ENCODE results near the gene VPS37B. TPM values are rescaled to one million over a fixed set of nuclear protein-coding genes. Genes with fewer than 3 reads are reported as not detected.

The VPS37B gene
- total RNA-seq, 2 donors from 2014 or later = 22.7 to 24.1 TPM

DNA sequence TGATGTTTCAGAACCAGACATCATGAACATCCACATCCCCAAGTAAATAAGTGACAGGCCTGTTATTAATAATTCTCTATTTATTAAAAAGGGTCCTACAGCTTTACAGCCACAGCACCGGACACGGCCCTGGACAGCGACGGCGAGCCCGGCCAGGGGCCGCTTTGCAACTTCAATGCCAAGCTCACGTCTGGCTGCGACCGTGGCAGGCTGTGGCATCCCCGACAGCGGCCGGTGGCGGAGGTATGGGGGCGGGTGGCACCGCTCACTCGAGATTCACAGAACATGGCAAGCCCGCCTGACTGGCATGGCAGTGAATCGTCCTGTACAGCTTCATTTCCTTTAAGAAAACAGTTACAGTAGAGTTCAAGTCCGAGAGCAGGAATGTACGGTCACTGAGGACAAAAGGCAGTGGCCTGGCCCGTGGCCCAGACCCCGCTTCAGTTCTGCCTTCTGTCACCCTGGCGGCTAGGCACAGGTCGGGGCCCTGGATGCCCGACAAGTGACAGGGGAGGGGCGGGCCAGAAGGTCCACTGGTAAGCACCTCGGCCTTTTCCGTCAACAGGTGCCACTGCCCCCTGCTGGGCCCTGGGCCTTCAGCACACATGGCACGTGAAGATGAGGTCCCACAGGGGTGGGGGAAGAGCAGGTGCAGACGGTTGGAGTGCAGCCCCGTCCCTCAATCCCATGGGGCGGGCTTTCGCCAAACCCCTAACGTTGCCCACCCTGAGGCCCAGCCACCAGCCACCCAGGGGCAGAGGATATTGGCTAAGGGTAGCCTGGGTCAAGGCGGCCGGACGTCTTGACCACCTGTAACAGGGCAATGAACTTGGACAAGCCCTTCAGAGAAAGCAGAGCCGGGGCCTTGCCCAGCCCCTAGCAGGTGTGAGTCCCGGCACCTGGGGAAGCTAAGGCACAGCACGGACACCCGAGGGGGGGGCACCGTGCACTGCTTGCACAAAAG is 30.4 kb downstream of the VPS37B start:
- 91 to 92% methylated on average over 33 to 43 of the region's 43 CpGs for WGBS, 2 experiments (ENCODE audit: insufficient coverage in 1 of 2, insufficient read length in 1 of 2)
- no peaks in the 10 kb centered on the region for H3K4me1 ChIP-seq (ENCODE audit: control insufficient read depth, insufficient read depth, low read length)
- H3K36me3 ChIP-seq (ENCODE audit: control insufficient read depth, insufficient read depth, low read length) = peaks cover 54% of the 10 kb centered on the region
- TF ChIP-seq, protein P1, sequence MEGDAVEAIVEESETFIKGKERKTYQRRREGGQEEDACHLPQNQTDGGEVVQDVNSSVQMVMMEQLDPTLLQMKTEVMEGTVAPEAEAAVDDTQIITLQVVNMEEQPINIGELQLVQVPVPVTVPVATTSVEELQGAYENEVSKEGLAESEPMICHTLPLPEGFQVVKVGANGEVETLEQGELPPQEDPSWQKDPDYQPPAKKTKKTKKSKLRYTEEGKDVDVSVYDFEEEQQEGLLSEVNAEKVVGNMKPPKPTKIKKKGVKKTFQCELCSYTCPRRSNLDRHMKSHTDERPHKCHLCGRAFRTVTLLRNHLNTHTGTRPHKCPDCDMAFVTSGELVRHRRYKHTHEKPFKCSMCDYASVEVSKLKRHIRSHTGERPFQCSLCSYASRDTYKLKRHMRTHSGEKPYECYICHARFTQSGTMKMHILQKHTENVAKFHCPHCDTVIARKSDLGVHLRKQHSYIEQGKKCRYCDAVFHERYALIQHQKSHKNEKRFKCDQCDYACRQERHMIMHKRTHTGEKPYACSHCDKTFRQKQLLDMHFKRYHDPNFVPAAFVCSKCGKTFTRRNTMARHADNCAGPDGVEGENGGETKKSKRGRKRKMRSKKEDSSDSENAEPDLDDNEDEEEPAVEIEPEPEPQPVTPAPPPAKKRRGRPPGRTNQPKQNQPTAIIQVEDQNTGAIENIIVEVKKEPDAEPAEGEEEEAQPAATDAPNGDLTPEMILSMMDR (conservative IDR thresholded peaks at IDR 0.05) = peak; percentile 34
- H3K27ac ChIP-seq (ENCODE audit: low read depth, low read length) = no peak overlapping the region
- H3K27me3 ChIP-seq (ENCODE audit: control insufficient read depth, insufficient read depth, low read length, poor library complexity, severe bottlenecking) = peaks cover 14% of the 10 kb centered on the region
- Mint-ChIP-seq H3K4me3 (no peak overlapping the region), H3K4me1 (no peaks in the 10 kb centered on the region), H3K27me3 (ENCODE audit: insufficient read depth) (peaks cover 25% of the 10 kb centered on the region), H3K9me3 (no peaks in the 10 kb centered on the region), H3K27ac (no peak overlapping the region), H3K36me3 (ENCODE audit: low read depth) (peaks cover 38% of the 10 kb centered on the region)
- H3K9ac ChIP-seq (ENCODE audit: extremely low read depth, low read length, poor library complexity, severe bottlenecking) = no peak overlapping the region
- H3K9me3 ChIP-seq (ENCODE audit: control insufficient read depth, low read length) = no peaks in the 10 kb centered on the region
- DNase-seq = peak; percentile 80
- H3K4me3 ChIP-seq (ENCODE audit: low read length) = no peak overlapping the region

DNA sequence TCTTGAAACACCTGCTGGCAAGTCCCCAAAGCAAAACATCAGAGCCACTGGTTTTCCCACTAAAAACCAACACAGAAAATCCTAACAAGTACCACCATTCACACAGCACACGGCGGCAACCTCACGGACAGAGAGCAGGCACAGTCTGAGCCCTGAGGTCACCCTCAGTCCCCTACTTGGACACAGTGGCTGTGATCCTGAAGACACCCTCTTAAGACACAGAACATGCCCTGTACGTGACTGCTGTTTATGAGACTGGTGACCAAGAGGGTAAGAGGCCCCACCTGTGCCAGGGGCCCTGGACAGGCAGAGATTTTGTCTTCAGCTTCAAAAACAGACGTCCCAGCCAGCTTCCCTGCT is 31.1 kb downstream of the VPS37B start:
- Histone ChIP-seq H3K27ac (ENCODE audit: low read depth, low read length) (no peak overlapping the region), H3K36me3 (ENCODE audit: control insufficient read depth, insufficient read depth, low read length) (peaks cover 47% of the 10 kb centered on the region), H3K4me1 (ENCODE audit: control insufficient read depth, insufficient read depth, low read length) (no peaks in the 10 kb centered on the region), H3K27me3 (ENCODE audit: control insufficient read depth, insufficient read depth, low read length, poor library complexity, severe bottlenecking) (peaks cover 7% of the 10 kb centered on the region), H3K4me3 (ENCODE audit: low read length) (no peak overlapping the region), H3K9ac (ENCODE audit: extremely low read depth, low read length, poor library complexity, severe bottlenecking) (no peak overlapping the region), H3K9me3 (ENCODE audit: control insufficient read depth, low read length) (no peaks in the 10 kb centered on the region)
- H3K9me3 Mint-ChIP-seq = no peaks in the 10 kb centered on the region
- no peak for DNase-seq
- H3K36me3 Mint-ChIP-seq (ENCODE audit: low read depth) = peaks cover 32% of the 10 kb centered on the region
- H3K4me3 Mint-ChIP-seq = no peak overlapping the region
- H3K27ac Mint-ChIP-seq = no peak overlapping the region
- H3K4me1 Mint-ChIP-seq = no peaks in the 10 kb centered on the region
- WGBS, 2 experiments (ENCODE audit: insufficient coverage in 1 of 2, insufficient read length in 1 of 2) = 93 to 98% methylated on average over 3 to 5 of the region's 5 CpGs
- peaks cover 18% of the 10 kb centered on the region for H3K27me3 Mint-ChIP-seq (ENCODE audit: insufficient read depth)
- TF ChIP-seq, protein P1 (conservative IDR thresholded peaks at IDR 0.05) = no peak

DNA sequence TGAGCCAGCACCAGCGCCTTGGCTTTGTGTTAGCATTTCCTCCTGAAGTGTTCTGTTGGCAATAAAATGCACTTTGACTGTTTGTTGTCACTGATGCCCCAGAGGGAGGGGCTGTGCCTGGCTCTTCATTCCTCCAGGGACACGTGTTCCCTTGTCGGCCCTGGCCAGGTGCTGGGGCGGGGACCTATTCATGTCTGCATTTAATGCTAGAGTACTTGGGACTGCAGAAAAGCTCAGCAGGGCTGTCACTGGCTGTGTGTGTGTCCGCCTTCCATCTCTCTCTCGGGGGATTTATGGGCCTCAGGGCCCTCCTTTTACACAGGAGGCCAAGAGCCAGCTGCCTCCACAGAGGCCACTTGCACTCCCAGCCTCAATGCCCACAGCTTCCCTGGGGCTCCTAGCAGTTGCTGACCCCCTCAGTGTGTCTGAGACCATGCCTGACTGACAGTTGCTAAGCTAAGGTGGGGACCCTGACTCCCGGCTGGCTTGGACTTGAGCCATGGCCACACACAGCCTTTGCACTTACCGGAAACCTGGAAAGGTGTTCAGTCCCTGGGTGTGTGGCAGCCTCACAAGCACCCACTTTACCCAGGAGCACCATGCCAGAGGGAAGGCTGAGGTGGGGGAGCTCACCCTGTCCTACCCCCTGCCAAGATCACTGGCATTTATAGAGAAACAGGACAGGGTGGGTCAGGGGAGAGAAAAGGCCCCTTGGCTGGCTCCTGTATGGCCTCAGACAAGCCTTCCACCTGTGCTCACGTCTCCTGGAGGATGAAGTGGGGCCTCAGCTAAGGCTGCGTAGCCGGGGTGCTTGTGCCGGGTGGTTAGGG is 32.8 kb downstream of the VPS37B start:
- H3K4me1 Mint-ChIP-seq = no peaks in the 10 kb centered on the region
- H3K4me3 Mint-ChIP-seq = no peak overlapping the region
- H3K9me3 Mint-ChIP-seq = no peaks in the 10 kb centered on the region
- no peaks in the 10 kb centered on the region for H3K4me1 ChIP-seq (ENCODE audit: control insufficient read depth, insufficient read depth, low read length)
- no peaks in the 10 kb centered on the region for H3K27me3 ChIP-seq (ENCODE audit: control insufficient read depth, insufficient read depth, low read length, poor library complexity, severe bottlenecking)
- H3K27ac ChIP-seq (ENCODE audit: low read depth, low read length) = peak overlapping the region; percentile 24
- TF ChIP-seq, protein P1 (conservative IDR thresholded peaks at IDR 0.05) = no peak
- no peak overlapping the region for H3K4me3 ChIP-seq (ENCODE audit: low read length)
- no peak overlapping the region for H3K27ac Mint-ChIP-seq
- H3K36me3 Mint-ChIP-seq (ENCODE audit: low read depth) = peaks cover 16% of the 10 kb centered on the region
- no peak overlapping the region for H3K9ac ChIP-seq (ENCODE audit: extremely low read depth, low read length, poor library complexity, severe bottlenecking)
- peaks cover 29% of the 10 kb centered on the region for H3K36me3 ChIP-seq (ENCODE audit: control insufficient read depth, insufficient read depth, low read length)
- no peaks in the 10 kb centered on the region for H3K9me3 ChIP-seq (ENCODE audit: control insufficient read depth, low read length)
- WGBS, 2 experiments (ENCODE audit: insufficient coverage in 1 of 2, insufficient read length in 1 of 2) = 83 to 95% methylated on average over 4 to 12 of the region's 12 CpGs
- peaks cover 3% of the 10 kb centered on the region for H3K27me3 Mint-ChIP-seq (ENCODE audit: insufficient read depth)
- DNase-seq = peak; percentile 74
